HepG2 (cell line): ENCODE measurements around the gene NBEA. TPM values are rescaled to one million over a fixed set of nuclear protein-coding genes. Genes with fewer than 3 reads are reported as not detected.

ENCODE experiments used
- ATAC-seq: fragments of 200-7000 bp; cut with Tn5 transposase; 3 replicates; pipeline ENCODE4 v1.9.1; 2020; ENCODE audit warnings: mild to moderate bottlenecking, moderate library complexity
- BruUV-seq: library from RNA; stranded (reverse); fragments of 400-500 nt; replicated peaks from 2 replicates; lab custom pipeline; 2021; lab: Mats Ljungman, UMichigan
- CTCF ChIA-PET: fragments of 300-600 bp; formaldehyde crosslinking; extraction: SDS; loops from one replicate; lab custom pipeline; 2021; ENCODE audit warnings: low total read pairs, inconsistent platforms, low intra/inter-chr PET ratio; lab: Yijun Ruan, JAX
- POLR2A ChIA-PET: fragments of 350-600 bp; sonication (Branson Sonifier 250); formaldehyde crosslinking; loops from one replicate; lab custom pipeline; 2020; ENCODE audit warnings: antibody characterized with exemption, inconsistent platforms; lab: Yijun Ruan, JAX
- DNase-seq: peaks from one replicate; pipeline ENCODE4 v3.0.0-alpha.2; 2015; ENCODE audit warnings: low spot score
- FAIRE-seq: peaks from 3 replicates; lab custom pipeline; 2011; peaks lifted over from hg19 to GRCh38; lab: Jason Lieb, UNC
- H2AFZ ChIP-seq: one replicate; pipeline ENCODE4 v1.6.1; 2011; ENCODE audit warnings: low read length, inconsistent platforms
- H3K27ac ChIP-seq: fragments of 300-600 bp; 3 replicates; pipeline ENCODE4 v1.8.0; 2011; ENCODE audit warnings: mixed run types, mild to moderate bottlenecking, mixed read lengths, low read length, inconsistent platforms; ENCODE audit not compliant: insufficient read depth; ENCODE audit errors: extremely low read length
- H3K27me3 ChIP-seq, 2 experiments: fragments of 200-600 bp in 1 of 2; 2 replicates in 1 of 2; 3 replicates in 1 of 2; pipeline versions ENCODE4 v1.6.0 to v1.8.0; 2011; ENCODE audit warnings: low read length in 2 of 2, mild to moderate bottlenecking in 2 of 2, moderate library complexity in 2 of 2, inconsistent platforms in 1 of 2; ENCODE audit not compliant: insufficient read depth in 2 of 2, control insufficient read depth in 1 of 2
- H3K36me3 ChIP-seq, 2 experiments: fragments of 200-600 bp in 1 of 2; replicated peaks in 1 of 2; 2 replicates in 1 of 2; 3 replicates in 1 of 2; pipeline versions ENCODE4 v1.5.1 to v1.8.0; 2011; ENCODE audit warnings: low read length in 2 of 2, inconsistent platforms in 1 of 2; ENCODE audit not compliant: insufficient read depth in 2 of 2, control insufficient read depth in 1 of 2
- H3K4me1 ChIP-seq: 2 replicates; pipeline ENCODE4 v1.5.1; 2012; ENCODE audit warnings: low read length, inconsistent platforms; ENCODE audit not compliant: insufficient read depth
- H3K4me2 ChIP-seq: 2 replicates; pipeline ENCODE4 v1.6.0; 2011; ENCODE audit warnings: low read depth, low read length, inconsistent platforms
- H3K4me3 ChIP-seq, 3 experiments: fragments of 200-600 bp in 1 of 3; sonication (generic), shearing (Covaris generic) in 1 of 3; replicated peaks in 1 of 3; 2 replicates each; pipeline ENCODE4 v1.5.1; 2011 to 2016; ENCODE audit warnings: low read length in 3 of 3, inconsistent platforms in 2 of 3, low read depth in 2 of 3, mild to moderate bottlenecking in 2 of 3, control low read depth in 1 of 3, mixed read lengths in 1 of 3; ENCODE audit not compliant: insufficient read depth in 1 of 3
- H3K79me2 ChIP-seq: one replicate; pipeline ENCODE4 v1.6.1; 2011; ENCODE audit warnings: low read length, inconsistent platforms; ENCODE audit not compliant: insufficient read depth
- H3K9ac ChIP-seq: 2 replicates; pipeline ENCODE4 v1.6.0; 2011; ENCODE audit warnings: mild to moderate bottlenecking, low read depth, low read length, inconsistent platforms; ENCODE audit not compliant: insufficient read depth
- H3K9me3 ChIP-seq: 2 replicates; pipeline ENCODE4 v1.5.1; 2012; ENCODE audit warnings: mild to moderate bottlenecking, low read length
- H4K20me1 ChIP-seq: 2 replicates; pipeline ENCODE4 v1.6.0; 2011; ENCODE audit warnings: inconsistent platforms, mild to moderate bottlenecking, low read length, moderate library complexity; ENCODE audit not compliant: insufficient read depth
- BRCA1 ChIP-seq: sonication (generic); formaldehyde crosslinking; IDR thresholded peaks from 2 replicates; pipeline ENCODE4 v1.4.0; 2020; ENCODE audit warnings: missing genetic modification reagents
- HNRNPH1 ChIP-seq: fragments of 200-400 bp; formaldehyde crosslinking; optimal IDR thresholded peaks from 2 replicates; pipeline ENCODE3; 2017; ENCODE audit warnings: mild to moderate bottlenecking, low read depth, low read length
- ZBTB1 ChIP-seq: sonication (generic); formaldehyde crosslinking; IDR thresholded peaks from 2 replicates; pipeline ENCODE4 v1.4.0; 2020; ENCODE audit warnings: missing genetic modification reagents, borderline replicate concordance
- ZFP82 ChIP-seq: sonication (generic); formaldehyde crosslinking; IDR thresholded peaks from 2 replicates; pipeline ENCODE4 v1.5.1; 2020; ENCODE audit warnings: mild to moderate bottlenecking, missing genetic modification reagents, borderline replicate concordance
- ZMAT3 ChIP-seq: sonication (generic); formaldehyde crosslinking; conservative IDR thresholded peaks from 2 replicates; pipeline ENCODE4 v1.7.0; 2021; ENCODE audit warnings: missing genetic modification reagents
- ZNF234 ChIP-seq: sonication (generic); formaldehyde crosslinking; conservative IDR thresholded peaks from 2 replicates; pipeline ENCODE4 v1.5.1; 2020; ENCODE audit warnings: mild to moderate bottlenecking, missing genetic modification reagents
- ZNF34 ChIP-seq: sonication (generic); formaldehyde crosslinking; IDR thresholded peaks from 2 replicates; pipeline ENCODE4 v1.4.0; 2020; ENCODE audit warnings: mild to moderate bottlenecking, missing genetic modification reagents, borderline replicate concordance
- ZNF672 ChIP-seq: sonication (generic); formaldehyde crosslinking; IDR thresholded peaks from 2 replicates; pipeline ENCODE4 v1.8.1; 2022; ENCODE audit warnings: missing genetic modification reagents
- WGBS: methylation state at CpG from one replicate; pipeline ENCODE4 v1.1.6; 2017; ENCODE audit warnings: low lambda C conversion rate; 5-methylcytosine and 5-hydroxymethylcytosine counted together
- in situ Hi-C: cut with HindIII; loops from 2 replicates; pipeline ENCODE4 v1.10.0; 2017; ENCODE audit warnings: low pct_unique_long_range_greater_than_20kb; ENCODE audit not compliant: extremely low pct_ligation_motif_present
- intact Hi-C: fragments of 100-400 bp; cut with micrococcal nuclease; formaldehyde crosslinking; loops from one replicate; pipeline ENCODE4 v1.10.0; 2022; ENCODE audit not compliant: unreplicated experiment
- polyA plus RNA-seq, 8 experiments: library from polyadenylated mRNA; depleted of rRNA in 3 of 8; stranded (reverse) in 7 of 8; unstranded in 1 of 8; fragments of >200 nt; fragmentation: Illumina TruSeq in 4 of 8; extraction: Trizol in 4 of 8; gene quantifications; 2 replicates each; pipeline versions ENCODE4 v1.2.1 to v1.2.3, GENCODE V29; 2011 to 2016; ENCODE audit warnings: low read depth in 4 of 8, missing spikeins in 1 of 8, mixed read lengths in 1 of 8; ENCODE audit not compliant: insufficient read depth in 1 of 8
- total RNA-seq, 5 experiments: library from RNA; depleted of rRNA; stranded (reverse); fragments of >200 nt; fragmentation: Illumina TruSeq; extraction: Trizol; gene quantifications; 2 replicates each; pipeline ENCODE4 v1.2.3, GENCODE V29; 2016; ENCODE audit warnings: low read depth in 1 of 5
- TF ChIP-seq, protein P1 (sequence below): sonication (generic); formaldehyde crosslinking; IDR thresholded peaks from 2 replicates; pipeline ENCODE4 v1.4.0; 2020; ENCODE audit warnings: low read depth, mild to moderate bottlenecking, missing genetic modification reagents
- TF ChIP-seq, protein P2 (sequence below): sonication (generic); formaldehyde crosslinking; IDR thresholded peaks from 2 replicates; pipeline ENCODE4 v1.5.0; 2020; ENCODE audit warnings: mild to moderate bottlenecking, missing genetic modification reagents, borderline replicate concordance
- TF ChIP-seq, protein P3 (sequence below): sonication (generic); formaldehyde crosslinking; conservative IDR thresholded peaks from 2 replicates; pipeline ENCODE4 v1.5.0; 2020; ENCODE audit warnings: missing genetic modification reagents

Gene NBEA
- total and polyA plus RNA-seq, 2 of the 13 experiments (the other 11 are each of a cell fraction or from before 2014, with no cell fraction given), result 2.7 to 2.8 TPM

DNA sequence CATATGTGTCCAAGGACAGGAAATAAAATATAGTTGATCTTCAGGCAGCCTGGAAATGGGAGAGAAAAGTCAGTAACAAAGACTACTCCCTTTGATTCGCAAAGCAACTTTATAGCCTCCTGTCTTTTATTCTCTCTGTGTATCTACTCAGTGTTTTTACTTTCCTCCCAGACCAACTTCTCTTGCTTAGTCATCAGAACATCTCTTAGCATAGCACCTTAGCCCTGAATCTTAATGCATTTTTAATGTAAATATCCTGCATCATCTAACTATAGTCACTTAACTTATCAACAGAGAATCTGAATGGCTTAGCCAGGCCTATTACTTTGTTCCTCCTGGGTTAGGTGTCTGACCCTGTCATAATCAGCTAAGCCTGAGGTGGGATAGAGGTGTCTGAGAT, 296.2 kb downstream of the NBEA start (continued):
- no peak for TF ChIP-seq ZFP82 (CRISPR knock-in tag)

DNA sequence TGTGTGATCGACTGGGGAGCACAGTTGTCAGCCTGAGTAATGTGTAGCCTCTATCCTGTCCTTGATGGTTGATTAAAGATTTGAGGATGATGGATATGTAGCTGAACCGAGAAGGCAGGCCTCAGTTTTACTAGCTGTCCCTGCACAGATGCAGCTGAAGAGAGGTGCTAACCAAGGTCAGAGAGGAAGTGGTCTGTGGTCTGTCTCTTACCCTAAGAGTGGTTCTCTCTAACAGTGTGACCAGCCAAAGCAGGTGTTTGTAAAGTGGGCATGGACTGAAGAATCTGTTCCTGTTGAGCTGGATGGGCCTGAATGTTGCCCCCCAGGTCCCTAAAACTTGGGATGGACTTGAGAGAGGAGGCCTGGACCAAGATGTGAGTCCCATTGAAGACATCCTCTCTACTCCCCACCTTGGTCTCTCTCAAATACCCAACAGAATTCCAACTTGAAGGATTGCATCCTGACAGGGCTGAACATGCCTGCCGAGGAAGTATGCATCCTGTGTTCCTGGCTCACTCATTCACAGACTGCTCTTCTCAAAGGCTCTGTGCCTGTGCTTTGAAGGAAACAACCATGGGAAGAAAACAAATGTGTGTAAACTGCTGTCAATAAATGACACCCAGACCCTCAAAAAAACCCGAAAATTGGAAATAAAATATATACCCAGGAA, 310.6 kb downstream of the NBEA start:
- intact Hi-C loops (no loop called here), in situ Hi-C loops (no loop called here)
- ATAC-seq, result no peak
- H3K4me1 ChIP-seq, result no peaks in the 10 kb centered on the region
- H3K4me2 ChIP-seq, result no peak overlapping the region
- no TSS peak for BruUV-seq
- DNase-seq, result no peak
- H3K4me3 ChIP-seq, result no peak overlapping the region
- POLR2A ChIA-PET, result no interaction called here
- no peak for FAIRE-seq
- 29% methylated on average over 4 of the region's 4 CpGs for WGBS
- no peaks in the 10 kb centered on the region for H3K27me3 ChIP-seq
- no peak overlapping the region for H3K27ac ChIP-seq
- no peaks in the 10 kb centered on the region for H3K36me3 ChIP-seq
- no peaks in the 10 kb centered on the region for H4K20me1 ChIP-seq
- H3K9me3 ChIP-seq, result no peaks in the 10 kb centered on the region
- CTCF ChIA-PET, result no interaction called here
- no peaks in the 10 kb centered on the region for H3K79me2 ChIP-seq
- H2AFZ ChIP-seq, result no peak overlapping the region
- no peak overlapping the region for H3K9ac ChIP-seq
- TF ChIP-seq HNRNPH1 (no peak), ZNF672 (CRISPR knock-in tag) (no peak), BRCA1 (CRISPR knock-in tag) (no peak), ZMAT3 (CRISPR knock-in tag) (no peak), ZNF234 (CRISPR knock-in tag) (no peak), ZNF34 (no peak), ZBTB1 (CRISPR knock-in tag) (no peak)
- TF ChIP-seq, protein P1, sequence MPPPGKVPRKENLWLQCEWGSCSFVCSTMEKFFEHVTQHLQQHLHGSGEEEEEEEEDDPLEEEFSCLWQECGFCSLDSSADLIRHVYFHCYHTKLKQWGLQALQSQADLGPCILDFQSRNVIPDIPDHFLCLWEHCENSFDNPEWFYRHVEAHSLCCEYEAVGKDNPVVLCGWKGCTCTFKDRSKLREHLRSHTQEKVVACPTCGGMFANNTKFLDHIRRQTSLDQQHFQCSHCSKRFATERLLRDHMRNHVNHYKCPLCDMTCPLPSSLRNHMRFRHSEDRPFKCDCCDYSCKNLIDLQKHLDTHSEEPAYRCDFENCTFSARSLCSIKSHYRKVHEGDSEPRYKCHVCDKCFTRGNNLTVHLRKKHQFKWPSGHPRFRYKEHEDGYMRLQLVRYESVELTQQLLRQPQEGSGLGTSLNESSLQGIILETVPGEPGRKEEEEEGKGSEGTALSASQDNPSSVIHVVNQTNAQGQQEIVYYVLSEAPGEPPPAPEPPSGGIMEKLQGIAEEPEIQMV (CRISPR knock-in tag), result no peak
- TF ChIP-seq, protein P2, sequence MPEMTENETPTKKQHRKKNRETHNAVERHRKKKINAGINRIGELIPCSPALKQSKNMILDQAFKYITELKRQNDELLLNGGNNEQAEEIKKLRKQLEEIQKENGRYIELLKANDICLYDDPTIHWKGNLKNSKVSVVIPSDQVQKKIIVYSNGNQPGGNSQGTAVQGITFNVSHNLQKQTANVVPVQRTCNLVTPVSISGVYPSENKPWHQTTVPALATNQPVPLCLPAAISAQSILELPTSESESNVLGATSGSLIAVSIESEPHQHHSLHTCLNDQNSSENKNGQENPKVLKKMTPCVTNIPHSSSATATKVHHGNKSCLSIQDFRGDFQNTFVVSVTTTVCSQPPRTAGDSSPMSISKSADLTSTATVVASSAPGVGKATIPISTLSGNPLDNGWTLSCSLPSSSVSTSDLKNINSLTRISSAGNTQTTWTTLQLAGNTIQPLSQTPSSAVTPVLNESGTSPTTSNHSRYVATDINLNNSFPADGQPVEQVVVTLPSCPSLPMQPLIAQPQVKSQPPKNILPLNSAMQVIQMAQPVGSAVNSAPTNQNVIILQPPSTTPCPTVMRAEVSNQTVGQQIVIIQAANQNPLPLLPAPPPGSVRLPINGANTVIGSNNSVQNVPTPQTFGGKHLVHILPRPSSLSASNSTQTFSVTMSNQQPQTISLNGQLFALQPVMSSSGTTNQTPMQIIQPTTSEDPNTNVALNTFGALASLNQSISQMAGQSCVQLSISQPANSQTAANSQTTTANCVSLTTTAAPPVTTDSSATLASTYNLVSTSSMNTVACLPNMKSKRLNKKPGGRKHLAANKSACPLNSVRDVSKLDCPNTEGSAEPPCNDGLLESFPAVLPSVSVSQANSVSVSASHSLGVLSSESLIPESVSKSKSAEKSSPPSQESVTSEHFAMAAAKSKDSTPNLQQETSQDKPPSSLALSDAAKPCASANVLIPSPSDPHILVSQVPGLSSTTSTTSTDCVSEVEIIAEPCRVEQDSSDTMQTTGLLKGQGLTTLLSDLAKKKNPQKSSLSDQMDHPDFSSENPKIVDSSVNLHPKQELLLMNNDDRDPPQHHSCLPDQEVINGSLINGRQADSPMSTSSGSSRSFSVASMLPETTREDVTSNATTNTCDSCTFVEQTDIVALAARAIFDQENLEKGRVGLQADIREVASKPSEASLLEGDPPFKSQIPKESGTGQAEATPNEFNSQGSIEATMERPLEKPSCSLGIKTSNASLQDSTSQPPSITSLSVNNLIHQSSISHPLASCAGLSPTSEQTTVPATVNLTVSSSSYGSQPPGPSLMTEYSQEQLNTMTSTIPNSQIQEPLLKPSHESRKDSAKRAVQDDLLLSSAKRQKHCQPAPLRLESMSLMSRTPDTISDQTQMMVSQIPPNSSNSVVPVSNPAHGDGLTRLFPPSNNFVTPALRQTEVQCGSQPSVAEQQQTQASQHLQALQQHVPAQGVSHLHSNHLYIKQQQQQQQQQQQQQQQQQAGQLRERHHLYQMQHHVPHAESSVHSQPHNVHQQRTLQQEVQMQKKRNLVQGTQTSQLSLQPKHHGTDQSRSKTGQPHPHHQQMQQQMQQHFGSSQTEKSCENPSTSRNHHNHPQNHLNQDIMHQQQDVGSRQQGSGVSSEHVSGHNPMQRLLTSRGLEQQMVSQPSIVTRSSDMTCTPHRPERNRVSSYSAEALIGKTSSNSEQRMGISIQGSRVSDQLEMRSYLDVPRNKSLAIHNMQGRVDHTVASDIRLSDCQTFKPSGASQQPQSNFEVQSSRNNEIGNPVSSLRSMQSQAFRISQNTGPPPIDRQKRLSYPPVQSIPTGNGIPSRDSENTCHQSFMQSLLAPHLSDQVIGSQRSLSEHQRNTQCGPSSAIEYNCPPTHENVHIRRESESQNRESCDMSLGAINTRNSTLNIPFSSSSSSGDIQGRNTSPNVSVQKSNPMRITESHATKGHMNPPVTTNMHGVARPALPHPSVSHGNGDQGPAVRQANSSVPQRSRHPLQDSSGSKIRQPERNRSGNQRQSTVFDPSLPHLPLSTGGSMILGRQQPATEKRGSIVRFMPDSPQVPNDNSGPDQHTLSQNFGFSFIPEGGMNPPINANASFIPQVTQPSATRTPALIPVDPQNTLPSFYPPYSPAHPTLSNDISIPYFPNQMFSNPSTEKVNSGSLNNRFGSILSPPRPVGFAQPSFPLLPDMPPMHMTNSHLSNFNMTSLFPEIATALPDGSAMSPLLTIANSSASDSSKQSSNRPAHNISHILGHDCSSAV (CRISPR knock-in tag), result no peak
- TF ChIP-seq, protein P3, sequence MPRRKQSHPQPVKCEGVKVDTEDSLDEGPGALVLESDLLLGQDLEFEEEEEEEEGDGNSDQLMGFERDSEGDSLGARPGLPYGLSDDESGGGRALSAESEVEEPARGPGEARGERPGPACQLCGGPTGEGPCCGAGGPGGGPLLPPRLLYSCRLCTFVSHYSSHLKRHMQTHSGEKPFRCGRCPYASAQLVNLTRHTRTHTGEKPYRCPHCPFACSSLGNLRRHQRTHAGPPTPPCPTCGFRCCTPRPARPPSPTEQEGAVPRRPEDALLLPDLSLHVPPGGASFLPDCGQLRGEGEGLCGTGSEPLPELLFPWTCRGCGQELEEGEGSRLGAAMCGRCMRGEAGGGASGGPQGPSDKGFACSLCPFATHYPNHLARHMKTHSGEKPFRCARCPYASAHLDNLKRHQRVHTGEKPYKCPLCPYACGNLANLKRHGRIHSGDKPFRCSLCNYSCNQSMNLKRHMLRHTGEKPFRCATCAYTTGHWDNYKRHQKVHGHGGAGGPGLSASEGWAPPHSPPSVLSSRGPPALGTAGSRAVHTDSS (CRISPR knock-in tag), result no peak
